Cardiac muscle cell (in vitro differentiated cells and primary cell): ENCODE measurements around the gene POLR1A. TPM values are rescaled to one million over a fixed set of nuclear protein-coding genes. Genes with fewer than 3 reads are reported as not detected.

Experiments
- DNase-seq, 2 donors: peaks; one replicate each; pipeline versions ENCODE4 v3.0.0 to v3.0.0-alpha.2; 2010 to 2017; ENCODE audit warnings: low read depth in 1 of 2, low spot score in 1 of 2
- H3K27ac ChIP-seq: fragments of 200-600 bp; sonication (generic); 2 replicates; pipeline ENCODE4 v1.5.1; 2016
- H3K27me3 ChIP-seq: fragments of 200-600 bp; sonication (generic); 2 replicates; pipeline ENCODE4 v1.6.0; 2016; ENCODE audit warnings: control low read depth
- H3K36me3 ChIP-seq: fragments of 200-600 bp; sonication (generic); 2 replicates; pipeline ENCODE4 v1.5.1; 2016; ENCODE audit warnings: control low read depth
- H3K4me1 ChIP-seq: fragments of 200-600 bp; sonication (generic); 2 replicates; pipeline ENCODE4 v1.8.1; 2017; ENCODE audit warnings: low read depth, mild to moderate bottlenecking, mixed run types
- H3K4me3 ChIP-seq: fragments of 200-600 bp; sonication (generic); 2 replicates; pipeline ENCODE4 v1.5.1; 2016; ENCODE audit warnings: mild to moderate bottlenecking
- H3K9me3 ChIP-seq: fragments of 200-600 bp; sonication (generic); 2 replicates; pipeline ENCODE4 v1.5.1; 2017; ENCODE audit warnings: low read depth, mild to moderate bottlenecking, control low read depth
- CTCF ChIP-seq: IDR thresholded peaks from 2 replicates; pipeline ENCODE4 v1.5.1; 2012; ENCODE audit warnings: low read depth, mild to moderate bottlenecking, low read length
- polyA plus RNA-seq: library from polyadenylated mRNA; unstranded; fragments of >200 nt; fragmentation: Nextera tagmentation; extraction: Ambion mirVana; gene quantifications from 2 replicates; pipeline ENCODE4 v1.2.1, GENCODE V29; 2016
- total RNA-seq: library from RNA; depleted of rRNA; stranded (reverse); fragments of >200 nt; gene quantifications from 2 replicates; pipeline ENCODE4 v1.2.3, GENCODE V29; 2016

The POLR1A gene
- total and polyA plus RNA-seq, 2 experiments from 2014 or later = 6.8 to 19.4 TPM

- Histone ChIP-seq H3K27me3 (no peaks in the 10 kb centered on the region), H3K4me3 (no peak overlapping the region), H3K9me3 (no peaks in the 10 kb centered on the region), H3K27ac (no peak overlapping the region), H3K36me3 (no peaks in the 10 kb centered on the region), H3K4me1 (no peaks in the 10 kb centered on the region)
- DNase-seq = no peak
- no peak for TF ChIP-seq CTCF
These were observed 91.2 kb downstream of the POLR1A start for GRCh38 chr2:86014493-86014892.

DNA sequence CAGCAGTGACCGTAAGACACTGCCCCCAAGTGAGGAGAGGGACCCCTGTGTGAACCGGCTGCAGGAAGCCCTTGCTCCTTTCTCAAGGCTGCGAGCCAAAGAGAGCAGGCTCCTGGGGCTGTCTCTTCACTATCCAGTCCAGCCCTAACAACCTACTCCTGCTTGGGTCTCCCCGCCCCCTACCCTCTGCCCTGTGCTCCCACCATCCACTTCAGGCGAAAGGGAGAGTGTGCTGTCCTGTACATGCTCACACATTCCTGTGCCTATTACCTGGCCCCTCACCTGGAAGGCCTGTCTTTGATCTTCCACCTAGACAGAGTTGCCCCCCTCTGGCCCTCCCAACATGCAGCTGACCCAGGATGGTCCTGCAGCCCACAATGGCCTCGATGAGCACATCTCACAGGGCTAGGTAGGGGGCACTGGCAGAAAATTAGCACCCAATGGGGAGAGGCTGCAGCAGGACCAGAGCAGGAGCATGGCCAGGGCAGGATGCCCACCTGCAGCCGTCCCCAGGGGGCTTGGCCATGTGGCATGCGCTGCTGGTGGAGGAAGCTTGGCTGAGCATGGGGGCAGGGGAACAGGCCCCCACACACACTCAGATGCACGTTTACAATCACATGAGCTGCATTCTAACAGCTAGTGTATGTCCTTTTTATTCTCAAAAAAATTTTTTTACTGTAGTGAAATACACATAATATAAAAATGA, 93.5 kb downstream of the POLR1A start:
- Histone ChIP-seq H3K27me3 (no peaks in the 10 kb centered on the region), H3K36me3 (no peaks in the 10 kb centered on the region), H3K4me3 (no peak overlapping the region), H3K27ac (no peak overlapping the region), H3K4me1 (no peaks in the 10 kb centered on the region), H3K9me3 (no peaks in the 10 kb centered on the region)
- no peak for DNase-seq
- no peak for TF ChIP-seq CTCF

DNA sequence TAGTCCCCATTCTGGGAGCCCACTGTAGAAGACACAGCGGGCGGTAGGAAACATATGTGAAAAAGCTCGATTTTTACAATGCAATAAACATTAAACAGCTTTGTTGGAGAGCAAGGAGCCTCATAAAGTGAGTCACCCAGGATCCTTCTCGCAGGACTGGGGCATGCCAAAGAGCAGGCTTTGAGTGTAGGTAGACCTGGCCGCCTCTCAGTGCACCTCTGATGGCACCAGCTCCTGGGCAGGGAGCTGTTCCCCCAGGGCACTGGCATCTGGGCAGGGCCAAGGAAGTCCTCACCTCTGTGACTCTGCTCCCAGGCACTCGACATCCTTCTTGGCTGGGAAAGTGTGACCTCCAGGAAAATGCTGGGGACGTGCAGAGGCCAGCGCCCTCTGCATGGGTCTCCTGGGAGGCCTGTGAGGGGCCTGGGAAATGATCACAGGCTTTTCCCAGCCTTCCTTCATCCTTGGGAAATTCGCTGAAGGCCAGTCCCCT, 94.2 kb downstream of the POLR1A start:
- H3K36me3 ChIP-seq = no peaks in the 10 kb centered on the region
- H3K27me3 ChIP-seq = no peaks in the 10 kb centered on the region
- no peak for TF ChIP-seq CTCF
- H3K9me3 ChIP-seq = no peaks in the 10 kb centered on the region
- H3K4me3 ChIP-seq = no peak overlapping the region
- no peak overlapping the region for H3K27ac ChIP-seq
- DNase-seq = no peak
- H3K4me1 ChIP-seq = no peaks in the 10 kb centered on the region

- Histone ChIP-seq H3K36me3 (no peaks in the 10 kb centered on the region), H3K27me3 (no peaks in the 10 kb centered on the region), H3K9me3 (no peaks in the 10 kb centered on the region), H3K4me3 (no peak overlapping the region), H3K27ac (no peak overlapping the region), H3K4me1 (no peaks in the 10 kb centered on the region)
- no peak for DNase-seq
- no peak for TF ChIP-seq CTCF
These were observed 95.6 kb downstream of the POLR1A start for GRCh38 chr2:86010083-86010482.

DNA sequence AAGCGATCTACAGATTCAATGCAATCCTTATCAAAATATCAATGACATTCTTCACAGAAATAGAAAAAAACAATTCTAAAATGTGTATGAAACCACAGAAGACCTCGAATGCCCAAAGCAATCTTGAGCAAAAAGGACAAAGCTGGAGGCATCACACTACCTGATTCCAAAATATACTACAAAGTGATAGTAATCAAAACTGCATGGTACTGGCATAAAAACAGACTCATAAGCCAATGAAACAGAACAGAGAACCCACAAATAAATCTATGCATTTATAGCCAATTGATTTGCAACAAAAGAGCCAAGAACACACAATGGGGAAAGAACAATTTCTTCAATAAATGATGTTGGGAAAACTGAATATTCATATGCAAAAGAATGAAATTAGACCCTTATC, 99.2 kb downstream of the POLR1A start:
- no peaks in the 10 kb centered on the region for H3K27me3 ChIP-seq
- no peaks in the 10 kb centered on the region for H3K9me3 ChIP-seq
- H3K27ac ChIP-seq = no peak overlapping the region
- no peak overlapping the region for H3K4me3 ChIP-seq
- no peaks in the 10 kb centered on the region for H3K36me3 ChIP-seq
- H3K4me1 ChIP-seq = no peaks in the 10 kb centered on the region
- no peak for DNase-seq
- TF ChIP-seq CTCF = no peak
